Glomerular endothelial cell (primary cell): ENCODE data around the gene MTMR1. TPM values are rescaled to one million over a fixed set of nuclear protein-coding genes. Genes with fewer than 3 reads are reported as not detected.

ENCODE experiments used
- DNase-seq: peaks from one replicate; pipeline ENCODE4 v3.0.0-alpha.2; 2011; ENCODE audit warnings: low read depth, low spot score; ENCODE audit errors: extremely low read depth
- total RNA-seq: library from RNA; depleted of rRNA; stranded (reverse); fragments of >200 nt; gene quantifications from 2 replicates; pipeline ENCODE4 v1.2.3, GENCODE V29; 2015

MTMR1 gene
- total RNA-seq, 1 donor from 2014 or later, result 16.0 TPM

GRCh38 chrX:150761819-150762216, 68.6 kb downstream of the MTMR1 start:
- DNase-seq, result no peak

DNA sequence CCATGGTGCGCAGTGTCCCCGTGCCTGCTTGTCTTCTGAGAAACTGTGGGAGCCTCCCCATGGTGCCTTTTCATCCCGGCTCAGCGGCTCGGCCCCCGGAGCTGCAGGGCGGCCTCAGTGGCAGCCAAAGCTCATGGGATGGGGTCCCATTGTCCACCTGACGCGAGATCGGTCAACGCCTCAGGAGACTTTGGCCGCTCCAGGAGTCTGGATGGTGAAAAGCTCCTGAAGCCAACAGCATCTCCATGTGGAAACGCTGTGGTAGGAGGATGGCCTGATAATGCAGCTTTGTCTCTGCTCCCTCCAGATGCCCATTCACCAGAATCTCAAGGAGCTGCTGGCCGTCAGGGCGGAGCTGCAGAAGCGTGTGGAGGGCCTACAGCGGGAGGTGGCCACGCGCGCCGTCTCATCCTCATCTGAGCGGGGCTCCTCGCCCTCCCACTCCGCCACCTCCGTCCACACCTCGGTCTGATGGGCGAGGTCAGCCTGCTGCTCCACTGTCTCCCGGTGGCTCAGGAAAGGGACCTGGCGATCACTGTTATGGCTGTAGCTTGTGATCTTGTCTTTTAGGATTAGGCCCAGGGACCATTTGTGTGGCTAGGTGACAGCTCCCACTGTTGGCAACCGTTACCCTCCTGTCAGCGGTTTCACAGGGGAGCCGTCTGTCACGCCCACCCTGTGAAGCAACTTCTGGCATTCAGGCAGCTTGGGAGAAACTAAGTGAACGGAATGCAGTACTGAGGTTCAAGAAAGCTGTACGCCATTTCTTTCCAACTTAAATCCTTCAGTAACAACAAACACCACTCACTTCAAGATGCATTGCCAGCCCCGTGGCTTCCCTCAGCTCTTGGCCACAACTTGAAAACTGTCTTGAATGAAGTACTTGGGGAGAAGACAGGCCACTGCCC, 69.3 kb downstream of the MTMR1 start:
- no peak for DNase-seq

DNA sequence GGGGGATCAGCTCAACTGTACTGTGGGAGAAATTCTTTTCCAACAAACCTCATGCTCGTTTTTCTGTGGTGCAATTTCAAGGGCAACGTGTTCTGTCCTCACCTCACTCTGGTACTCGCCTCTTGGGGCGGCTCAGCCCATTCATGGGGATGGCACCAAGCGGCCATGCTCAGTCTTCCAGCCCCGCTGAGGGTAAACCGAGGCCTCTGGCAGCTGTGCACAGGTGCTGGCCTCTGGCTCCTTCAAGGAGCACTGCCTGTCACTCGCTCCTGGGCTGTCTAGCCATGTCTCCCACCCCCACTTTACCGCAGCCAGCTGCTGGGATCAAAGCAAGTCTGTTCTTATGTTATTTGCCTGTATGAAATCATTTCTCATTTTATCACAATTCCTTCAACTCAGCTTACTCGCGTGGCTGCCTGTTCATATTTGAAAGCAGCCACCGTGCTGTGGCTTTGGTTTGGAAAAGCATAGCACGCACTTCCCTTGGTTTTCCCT, 70.2 kb downstream of the MTMR1 start:
- no peak for DNase-seq

- DNase-seq, result no peak
Observed at GRCh38 chrX:150763810-150764209, 70.6 kb downstream of the MTMR1 start.

DNA sequence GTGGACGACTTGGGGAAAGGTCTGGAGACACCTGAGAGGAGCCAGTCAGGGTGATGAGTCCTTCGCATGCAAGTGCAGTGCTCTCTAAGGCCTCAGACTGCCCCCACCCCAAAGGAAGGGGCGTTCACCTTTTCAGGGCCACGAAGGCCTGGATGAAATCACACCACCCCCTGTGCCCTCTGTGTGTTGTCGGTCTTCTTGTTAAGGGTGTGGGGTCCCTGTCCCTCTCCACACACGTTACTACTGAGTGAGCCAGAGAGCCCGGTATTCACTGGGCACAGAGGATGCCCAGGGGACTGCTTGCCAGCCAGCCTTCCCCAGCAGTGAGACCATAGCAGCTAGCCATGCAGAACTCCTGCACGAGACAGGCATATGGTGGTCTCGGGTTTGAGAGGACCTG, 72.0 kb downstream of the MTMR1 start:
- DNase-seq, result no peak

GRCh38 chrX:150765782-150766350, 72.7 kb downstream of the MTMR1 start:
- no peak for DNase-seq

DNA sequence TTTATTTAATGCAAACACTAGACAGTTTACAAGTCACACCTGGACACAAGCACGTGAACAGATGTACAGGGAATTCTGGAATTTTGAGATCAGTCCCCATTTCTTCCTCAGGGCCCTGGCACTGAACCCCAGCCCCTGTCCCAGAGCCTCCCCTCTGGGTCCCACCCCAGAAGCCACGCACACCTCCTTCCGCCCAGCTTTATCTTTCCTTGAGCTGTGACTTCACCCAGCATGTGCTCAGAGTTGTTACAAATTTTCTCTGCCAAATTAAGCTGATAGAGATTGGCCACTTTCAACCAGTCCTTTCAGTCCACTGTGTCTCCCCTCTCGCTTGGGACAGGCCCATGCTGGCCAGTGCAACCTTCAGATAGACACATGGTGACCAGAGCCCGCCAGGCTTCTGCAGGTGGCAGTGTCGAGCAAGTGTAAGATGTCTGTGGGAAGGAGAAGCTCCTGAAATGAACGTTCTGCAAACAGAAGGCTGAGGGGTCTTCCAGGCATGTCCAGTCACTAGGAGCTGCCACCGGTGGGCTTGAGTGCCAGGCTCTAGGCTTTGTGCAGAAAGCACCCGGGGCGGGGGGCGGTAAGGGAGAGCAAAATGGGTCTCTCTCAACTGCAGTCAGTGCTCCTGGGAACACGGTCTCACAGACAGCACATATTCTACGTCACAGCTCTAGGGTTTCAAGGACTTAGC, 73.3 kb downstream of the MTMR1 start:
- DNase-seq, result no peak

DNA sequence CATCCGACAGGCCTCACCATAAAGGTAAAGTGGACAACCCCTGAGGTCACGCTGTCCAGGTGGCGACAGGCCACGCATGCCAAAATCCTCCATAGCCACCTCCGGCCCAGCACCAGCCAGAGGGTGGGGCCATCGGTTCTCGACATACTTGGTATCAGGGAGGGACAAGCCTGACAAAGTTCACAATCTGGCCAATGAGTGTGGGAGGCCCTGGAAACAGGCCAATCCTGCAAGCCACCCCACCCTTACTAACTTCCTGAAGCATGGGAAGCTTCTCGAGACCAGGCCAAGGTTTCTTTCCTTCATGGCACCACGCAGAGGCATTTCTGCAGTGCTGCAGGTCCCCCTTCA, 73.8 kb downstream of the MTMR1 start:
- no peak for DNase-seq

DNA sequence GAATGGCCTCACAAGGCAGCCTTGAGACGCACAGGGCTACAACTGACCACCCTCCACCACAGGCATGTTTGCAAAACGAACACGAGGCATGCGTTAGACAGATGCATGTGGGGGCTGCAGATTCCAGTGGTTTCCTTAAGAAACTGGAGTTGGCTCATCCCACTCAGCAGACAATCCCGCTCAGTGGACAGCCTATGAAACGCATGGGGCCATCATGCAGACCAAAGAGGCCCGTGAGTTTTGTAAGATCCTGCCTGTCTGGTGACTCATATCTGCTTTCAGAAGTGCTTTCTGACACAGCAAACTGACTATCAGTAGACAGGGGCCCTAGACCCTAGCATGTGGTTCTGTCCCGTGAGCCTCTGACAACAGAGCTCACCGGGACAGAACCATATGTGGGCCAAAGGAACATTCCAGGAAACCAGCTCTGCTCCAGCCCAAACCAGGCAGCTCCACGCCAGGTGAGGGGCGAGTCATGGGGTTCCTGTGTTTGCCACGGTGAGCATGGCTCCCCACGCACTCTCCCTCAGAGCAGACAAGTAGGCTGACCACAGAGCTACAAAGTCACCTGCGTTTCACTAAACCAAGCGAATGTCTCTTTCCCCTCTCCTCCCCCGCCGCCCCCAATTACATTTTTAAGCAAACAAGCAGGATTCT, 74.4 kb downstream of the MTMR1 start:
- DNase-seq, result no peak

DNA sequence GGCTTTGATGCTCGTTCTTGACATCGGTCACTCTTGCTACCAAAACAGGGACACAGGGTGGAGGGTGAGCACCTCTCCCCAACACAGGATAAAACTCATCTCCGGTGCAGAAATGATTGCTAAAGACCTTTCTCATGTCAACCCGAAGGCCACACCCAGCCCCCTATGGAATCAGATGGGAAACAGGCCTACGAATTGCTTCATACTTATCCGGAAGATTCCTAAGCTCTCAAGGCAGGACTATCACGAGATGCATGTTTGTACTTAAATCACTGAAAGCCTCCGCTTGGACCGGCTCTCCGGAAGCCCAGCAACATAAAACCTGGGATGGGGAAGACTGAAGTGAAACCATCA, 74.9 kb downstream of the MTMR1 start:
- no peak for DNase-seq

DNA sequence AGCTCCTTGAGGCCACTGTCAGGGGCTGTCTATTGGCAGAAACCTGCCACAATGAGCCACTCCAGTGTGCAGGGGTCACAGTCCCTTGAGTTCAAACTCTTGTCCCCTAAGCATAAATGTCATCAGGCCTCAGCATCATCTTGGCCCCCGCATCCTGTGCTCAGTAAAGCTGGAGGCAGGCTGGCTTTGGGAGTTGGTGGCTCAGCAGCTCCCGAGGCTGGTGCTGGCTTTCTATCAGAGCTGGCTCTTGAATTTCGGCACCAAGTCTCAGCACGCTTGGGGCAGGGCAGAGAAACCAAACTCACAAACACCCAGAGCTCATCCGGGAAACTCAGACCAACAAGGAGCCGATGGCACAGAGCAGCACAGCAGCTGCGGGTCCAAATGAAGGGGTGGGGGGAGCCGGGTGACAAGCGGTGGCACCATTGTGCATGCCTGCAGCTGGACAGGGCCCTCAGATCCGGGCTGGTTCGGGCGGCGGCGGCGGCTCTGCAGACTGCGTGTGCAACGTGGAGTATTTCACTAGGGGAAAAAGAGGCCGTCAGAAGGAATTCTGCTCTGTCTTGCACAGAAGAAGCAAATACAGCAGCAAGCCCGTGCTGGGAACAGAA, 75.5 kb downstream of the MTMR1 start:
- DNase-seq, result no peak

DNA sequence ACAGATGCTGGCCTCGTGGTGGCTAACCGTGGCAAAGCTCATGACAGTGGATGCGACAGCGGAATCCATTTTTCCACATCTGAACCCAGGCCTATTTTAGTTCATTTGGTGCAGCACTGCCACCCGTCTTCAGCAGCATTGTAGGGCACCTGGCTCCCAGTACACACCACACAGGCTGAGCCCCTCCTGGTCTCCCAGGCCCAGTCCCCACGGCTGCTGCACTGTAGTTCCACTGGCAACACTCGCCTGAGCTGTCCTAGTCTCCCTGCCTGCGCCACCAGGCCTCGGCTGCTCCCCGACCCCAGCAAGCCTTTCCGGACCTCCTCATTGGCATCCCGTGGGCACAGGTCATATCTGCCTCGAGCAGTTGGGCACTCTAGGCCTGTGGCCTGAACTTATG, 76.2 kb downstream of the MTMR1 start:
- no peak for DNase-seq

DNA sequence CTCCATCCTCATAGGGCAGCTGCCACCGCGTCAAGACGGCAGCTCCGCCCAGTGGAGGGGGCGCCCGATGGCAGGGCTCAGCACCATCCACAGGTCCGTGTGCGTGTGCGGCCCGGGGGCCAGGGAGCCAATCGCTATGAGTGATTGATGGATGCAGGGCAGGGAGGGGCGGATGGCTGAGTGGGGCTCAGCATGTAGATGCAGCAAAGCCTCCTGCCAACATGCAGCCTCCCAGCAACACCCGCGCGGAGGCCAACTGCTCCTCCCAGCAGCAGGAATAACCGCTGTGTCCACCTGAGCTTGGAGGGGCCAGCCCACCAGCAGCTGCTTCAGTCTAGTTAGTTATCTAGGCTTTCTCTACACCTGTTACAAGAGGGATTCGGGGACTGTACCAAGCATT, 77.4 kb downstream of the MTMR1 start:
- DNase-seq, result no peak

DNA sequence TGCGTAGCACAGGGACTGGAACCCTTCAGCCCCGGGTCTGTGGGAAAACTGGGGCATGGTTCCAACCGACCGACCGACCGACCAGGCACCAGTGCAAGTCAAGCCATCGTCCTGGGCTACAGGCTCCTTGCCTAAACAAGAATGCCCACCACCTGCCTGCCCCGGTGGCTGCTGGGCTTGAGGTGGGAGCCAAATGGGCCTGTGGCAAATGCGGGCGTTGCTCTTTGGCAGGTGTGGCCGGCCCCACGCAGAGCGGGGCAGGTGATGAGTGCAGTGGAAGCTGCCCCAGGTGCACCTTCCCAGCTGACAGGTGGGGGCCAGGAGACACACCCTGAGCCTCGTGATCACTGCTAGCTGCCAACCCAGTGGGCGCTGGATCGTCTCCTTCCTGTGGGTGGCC, 77.9 kb downstream of the MTMR1 start:
- no peak for DNase-seq

GRCh38 chrX:150772150-150772970, 79.2 kb downstream of the MTMR1 start:
- DNase-seq, result no peak

GRCh38 chrX:150773117-150773516, 79.9 kb downstream of the MTMR1 start:
- DNase-seq, result no peak

DNA sequence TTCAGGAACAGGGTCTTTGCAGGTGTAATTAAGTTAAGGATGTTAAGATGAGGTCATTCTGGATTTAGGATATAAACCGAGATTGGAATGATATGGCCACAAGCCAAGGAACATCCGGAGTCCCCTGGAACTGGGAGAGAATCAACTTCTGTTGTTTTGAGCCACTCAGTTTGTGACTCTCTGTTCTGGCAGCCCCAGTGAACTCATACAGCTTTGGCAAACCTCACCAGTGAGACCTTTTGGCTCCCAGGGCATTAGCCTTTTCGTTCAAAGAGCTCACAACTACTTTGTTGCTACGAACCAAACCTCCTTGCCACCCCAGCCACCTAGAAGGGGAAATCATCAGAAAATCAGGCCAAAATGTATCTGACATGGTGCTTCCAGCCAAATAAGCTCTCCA, 80.4 kb downstream of the MTMR1 start:
- no peak for DNase-seq

- no peak for DNase-seq
Observed at GRCh38 chrX:150774798-150775568, 81.8 kb downstream of the MTMR1 start.
